ENCODE data around the gene CLSTN2. TPM values are rescaled to one million over a fixed set of nuclear protein-coding genes. Genes with fewer than 3 reads are reported as not detected.

The CLSTN2 gene
- total RNA-seq, 2 donors from 2014 or later, result 3.5 to 60.3 TPM

DNA sequence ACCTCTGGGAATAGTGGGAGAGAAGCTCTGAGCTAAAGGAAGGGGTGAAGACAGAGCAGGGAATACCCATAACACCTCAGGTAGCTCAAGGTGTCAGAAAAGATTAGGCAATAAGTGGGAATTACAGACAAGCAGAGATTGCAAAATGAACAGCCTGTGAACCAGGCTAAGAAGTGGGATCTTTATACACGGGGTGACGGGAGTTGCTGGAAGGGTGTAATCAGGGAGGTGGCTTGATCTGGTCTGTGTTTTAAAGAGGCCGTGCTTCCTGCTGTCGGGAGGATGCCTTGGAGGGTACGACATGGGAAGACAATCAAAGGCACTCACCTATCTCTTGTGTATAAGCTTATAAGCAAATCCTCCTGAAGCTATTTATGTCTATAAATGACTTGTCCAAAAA lies 216.3 kb downstream of the CLSTN2 start:
- peaks cover 2% of the 10 kb centered on the region for H3K27me3 ChIP-seq (replicated peaks; ENCODE audit: insufficient read depth)
- TF ChIP-seq POLR2AphosphoS5 (IDR thresholded peaks at IDR 0.05) (no peak), POLR2A (IDR thresholded peaks at IDR 0.05) (no peak)
- TF ChIP-seq, protein P1, sequence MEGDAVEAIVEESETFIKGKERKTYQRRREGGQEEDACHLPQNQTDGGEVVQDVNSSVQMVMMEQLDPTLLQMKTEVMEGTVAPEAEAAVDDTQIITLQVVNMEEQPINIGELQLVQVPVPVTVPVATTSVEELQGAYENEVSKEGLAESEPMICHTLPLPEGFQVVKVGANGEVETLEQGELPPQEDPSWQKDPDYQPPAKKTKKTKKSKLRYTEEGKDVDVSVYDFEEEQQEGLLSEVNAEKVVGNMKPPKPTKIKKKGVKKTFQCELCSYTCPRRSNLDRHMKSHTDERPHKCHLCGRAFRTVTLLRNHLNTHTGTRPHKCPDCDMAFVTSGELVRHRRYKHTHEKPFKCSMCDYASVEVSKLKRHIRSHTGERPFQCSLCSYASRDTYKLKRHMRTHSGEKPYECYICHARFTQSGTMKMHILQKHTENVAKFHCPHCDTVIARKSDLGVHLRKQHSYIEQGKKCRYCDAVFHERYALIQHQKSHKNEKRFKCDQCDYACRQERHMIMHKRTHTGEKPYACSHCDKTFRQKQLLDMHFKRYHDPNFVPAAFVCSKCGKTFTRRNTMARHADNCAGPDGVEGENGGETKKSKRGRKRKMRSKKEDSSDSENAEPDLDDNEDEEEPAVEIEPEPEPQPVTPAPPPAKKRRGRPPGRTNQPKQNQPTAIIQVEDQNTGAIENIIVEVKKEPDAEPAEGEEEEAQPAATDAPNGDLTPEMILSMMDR (IDR thresholded peaks at IDR 0.05), result no peak
- no peak overlapping the region for H3K27ac ChIP-seq
- intact Hi-C loops (cut with DNase I), result no loop called here
- H3K4me3 ChIP-seq, result no peak overlapping the region
- H3K9me3 ChIP-seq, result no peaks in the 10 kb centered on the region
- no peaks in the 10 kb centered on the region for H3K36me3 ChIP-seq
- WGBS, result 87% methylated on average over 5 of the region's 5 CpGs
- no peaks in the 10 kb centered on the region for H3K4me1 ChIP-seq (replicated peaks)
- no peak for DNase-seq (ENCODE audit: low spot score)

DNA sequence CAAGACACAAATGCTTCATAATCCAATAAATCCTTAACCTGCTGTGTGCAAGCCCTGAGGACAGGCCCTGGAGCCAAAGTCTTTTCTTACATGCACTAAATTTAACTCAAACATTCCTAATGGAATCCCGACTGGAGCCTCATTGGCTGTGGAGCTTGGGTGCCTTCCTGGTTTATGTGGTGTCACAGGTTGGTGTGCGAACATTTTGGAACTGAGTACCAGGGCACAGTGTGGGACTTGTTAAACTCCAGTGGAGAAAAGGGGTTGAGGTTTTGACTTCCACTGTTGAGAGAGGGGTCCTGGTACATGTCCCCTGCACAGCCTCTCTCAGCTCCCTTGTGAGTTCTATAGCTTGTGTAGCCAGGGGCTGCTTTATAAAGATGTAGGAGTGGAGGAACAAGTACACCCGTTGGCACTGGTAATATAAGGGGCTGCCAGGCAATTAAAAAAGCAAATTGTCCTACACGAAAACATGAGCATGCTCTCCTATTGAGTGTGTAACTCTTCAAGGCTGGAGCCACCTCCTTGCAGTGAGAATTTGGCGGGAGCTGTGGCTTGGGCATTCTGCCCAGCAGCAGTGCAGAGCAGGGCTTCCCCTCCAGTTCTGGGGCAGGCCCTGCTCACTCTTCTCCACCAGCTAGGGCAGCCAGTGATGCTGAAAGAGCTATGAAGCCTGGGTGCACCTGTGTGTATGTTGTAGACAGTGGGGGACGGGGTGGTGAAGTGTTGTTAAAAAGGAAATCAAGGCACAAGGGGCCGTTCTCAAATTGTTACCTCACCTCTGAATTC lies 218.1 kb downstream of the CLSTN2 start:
- Histone ChIP-seq H3K4me3 (no peak overlapping the region), H3K36me3 (no peaks in the 10 kb centered on the region), H3K9me3 (no peaks in the 10 kb centered on the region), H3K4me1 (replicated peaks) (no peaks in the 10 kb centered on the region), H3K27ac (no peak overlapping the region), H3K27me3 (replicated peaks; ENCODE audit: insufficient read depth) (peaks cover 2% of the 10 kb centered on the region)
- 57% methylated on average over 7 of the region's 7 CpGs for WGBS
- intact Hi-C loops (cut with DNase I), result no loop called here
- no peak for DNase-seq (ENCODE audit: low spot score)
- no peak for TF ChIP-seq POLR2A (IDR thresholded peaks at IDR 0.05)
- no peak for TF ChIP-seq POLR2AphosphoS5 (IDR thresholded peaks at IDR 0.05)
- TF ChIP-seq, protein P1 (IDR thresholded peaks at IDR 0.05), result no peak

DNA sequence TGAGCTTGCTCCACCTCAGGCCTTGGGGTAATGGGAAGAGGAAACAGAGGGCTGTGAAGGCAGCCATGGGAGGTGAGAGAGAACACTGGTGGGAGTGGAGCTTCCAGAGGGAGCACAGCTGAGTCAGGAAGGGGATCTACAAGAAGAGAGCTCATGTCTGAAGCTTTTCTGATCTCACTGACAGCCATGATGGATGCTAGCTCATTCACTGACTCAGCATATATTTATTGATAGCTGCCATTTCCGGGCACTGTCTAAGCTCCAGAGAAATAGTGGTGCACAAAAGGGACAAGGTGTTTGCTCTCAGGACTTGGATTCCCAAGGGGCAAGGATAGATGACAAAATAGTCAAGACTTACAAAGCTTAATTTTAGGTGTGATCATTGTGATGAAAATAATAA lies 218.8 kb downstream of the CLSTN2 start:
- no peaks in the 10 kb centered on the region for H3K9me3 ChIP-seq
- H3K36me3 ChIP-seq, result no peaks in the 10 kb centered on the region
- TF ChIP-seq, protein P1 (IDR thresholded peaks at IDR 0.05), result no peak
- TF ChIP-seq POLR2AphosphoS5 (IDR thresholded peaks at IDR 0.05) (no peak), POLR2A (IDR thresholded peaks at IDR 0.05) (no peak)
- no peak for DNase-seq (ENCODE audit: low spot score)
- no peaks in the 10 kb centered on the region for H3K4me1 ChIP-seq (replicated peaks)
- WGBS, result 100% methylated on average over 1 of the region's 1 CpG
- no peak overlapping the region for H3K4me3 ChIP-seq
- no peak overlapping the region for H3K27ac ChIP-seq
- peaks cover 1% of the 10 kb centered on the region for H3K27me3 ChIP-seq (replicated peaks; ENCODE audit: insufficient read depth)
- intact Hi-C loops (cut with DNase I), result no loop called here

DNA sequence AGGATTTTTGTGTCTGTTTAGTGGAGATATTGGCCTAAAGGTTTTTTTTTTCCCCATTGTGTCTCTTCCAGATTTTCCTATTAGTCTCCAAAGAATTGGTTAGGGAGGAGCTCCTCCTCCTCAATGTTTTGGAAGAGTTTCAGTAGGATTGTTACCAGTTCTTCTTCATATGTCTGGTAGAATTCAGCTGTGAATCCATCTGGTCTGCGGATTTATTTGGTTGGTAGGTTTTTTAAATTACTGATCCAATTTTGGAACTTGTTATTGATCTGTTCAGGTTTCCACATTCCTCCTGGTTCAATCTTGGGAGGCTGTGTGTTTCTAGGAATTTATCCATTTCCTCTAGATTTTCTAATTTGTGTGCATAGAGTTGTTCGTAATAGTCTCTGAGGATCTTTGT lies 222.2 kb downstream of the CLSTN2 start:
- no peak for DNase-seq (ENCODE audit: low spot score)
- TF ChIP-seq POLR2A (IDR thresholded peaks at IDR 0.05), result no peak
- TF ChIP-seq POLR2AphosphoS5 (IDR thresholded peaks at IDR 0.05), result no peak
- TF ChIP-seq, protein P1 (IDR thresholded peaks at IDR 0.05), result no peak
- intact Hi-C loops (cut with DNase I), result no loop called here
- H3K27ac ChIP-seq, result no peak overlapping the region
- H3K4me3 ChIP-seq, result no peak overlapping the region
- 98% methylated on average over 2 of the region's 2 CpGs for WGBS
- H3K9me3 ChIP-seq, result no peaks in the 10 kb centered on the region
- no peaks in the 10 kb centered on the region for H3K4me1 ChIP-seq (replicated peaks)
- no peaks in the 10 kb centered on the region for H3K27me3 ChIP-seq (replicated peaks; ENCODE audit: insufficient read depth)
- no peaks in the 10 kb centered on the region for H3K36me3 ChIP-seq

DNA sequence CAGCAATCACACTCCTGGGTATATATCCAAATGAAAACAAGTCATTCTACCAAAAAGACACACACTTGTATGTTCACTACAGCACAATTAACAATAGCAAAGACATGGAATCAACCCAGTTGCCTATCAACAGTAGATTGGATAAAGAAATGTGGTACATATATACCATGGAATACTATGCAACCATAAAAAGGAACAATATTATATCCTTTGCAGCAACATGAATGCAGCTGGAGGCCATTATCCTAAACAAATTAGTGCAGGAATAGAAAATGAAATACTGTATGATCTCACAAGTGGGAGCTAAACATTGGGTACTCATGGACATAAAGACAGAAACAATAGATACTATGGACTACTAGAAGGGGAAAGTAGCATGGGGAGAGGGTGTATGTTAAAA lies 224.7 kb downstream of the CLSTN2 start:
- H3K9me3 ChIP-seq, result no peaks in the 10 kb centered on the region
- no peaks in the 10 kb centered on the region for H3K36me3 ChIP-seq
- H3K4me3 ChIP-seq, result no peak overlapping the region
- TF ChIP-seq POLR2AphosphoS5 (IDR thresholded peaks at IDR 0.05), result no peak
- TF ChIP-seq, protein P1 (IDR thresholded peaks at IDR 0.05), result no peak
- no peak for TF ChIP-seq POLR2A (IDR thresholded peaks at IDR 0.05)
- H3K4me1 ChIP-seq (replicated peaks), result no peaks in the 10 kb centered on the region
- H3K27ac ChIP-seq, result no peak overlapping the region
- no peaks in the 10 kb centered on the region for H3K27me3 ChIP-seq (replicated peaks; ENCODE audit: insufficient read depth)
- intact Hi-C loops (cut with DNase I), result no loop called here
- no peak for DNase-seq (ENCODE audit: low spot score)

Data from prostate gland (tissue), 2 donors.